H1 (cell line): ENCODE results near the gene PBX3. TPM values are rescaled to one million over a fixed set of nuclear protein-coding genes. Genes with fewer than 3 reads are reported as not detected.

ENCODE experiments used
- CTCF ChIA-PET: fragments of 300-600 bp; sonication (Branson Sonifier 250); formaldehyde crosslinking; loops from one replicate; lab custom pipeline; 2021; ENCODE audit not compliant: partially characterized antibody; lab: Charles Lee
- POLR2A ChIA-PET: fragments of 300-600 bp; sonication (Branson Sonifier 250); formaldehyde crosslinking; loops from one replicate; lab custom pipeline; 2021; ENCODE audit warnings: inconsistent platforms; ENCODE audit not compliant: partially characterized antibody; lab: Charles Lee
- DNase-seq, 2 experiments: peaks; one replicate each; pipeline versions ENCODE4 v3.0.0 to v3.0.0-alpha.2; 2010 to 2022; ENCODE audit warnings: low spot score in 2 of 2, low read depth in 1 of 2, mixed read lengths in 1 of 2
- FAIRE-seq: peaks from 2 replicates; lab custom pipeline; 2011; peaks lifted over from hg19 to GRCh38; lab: Jason Lieb, UNC
- H2AFZ ChIP-seq: 2 replicates; pipeline ENCODE4 v1.8.1; 2012; ENCODE audit warnings: low read length, inconsistent platforms
- H2AK5ac ChIP-seq: 2 replicates; pipeline ENCODE4 v1.6.1; 2013; ENCODE audit warnings: low read depth, low read length
- H2BK120ac ChIP-seq: replicated peaks from 2 replicates; pipeline ENCODE3; 2013; ENCODE audit warnings: low read depth, low read length, inconsistent platforms
- H2BK12ac ChIP-seq: 2 replicates; pipeline ENCODE4 v1.6.1; 2013; ENCODE audit warnings: low read depth, low read length
- H2BK15ac ChIP-seq: 2 replicates; pipeline ENCODE4 v1.6.1; 2013; ENCODE audit warnings: low read length
- H2BK20ac ChIP-seq: 2 replicates; pipeline ENCODE4 v1.6.1; 2013; ENCODE audit warnings: low read length
- H2BK5ac ChIP-seq: 2 replicates; pipeline ENCODE4 v1.6.1; 2013; ENCODE audit warnings: low read depth, low read length
- H3K14ac ChIP-seq: 2 replicates; pipeline ENCODE4 v1.6.1; 2013; ENCODE audit warnings: inconsistent platforms; ENCODE audit not compliant: insufficient read length
- H3K18ac ChIP-seq: 2 replicates; pipeline ENCODE4 v1.6.1; 2013; ENCODE audit warnings: low read length; ENCODE audit errors: extremely low read depth
- H3K23ac ChIP-seq: 2 replicates; pipeline ENCODE4 v1.6.1; 2013; ENCODE audit warnings: inconsistent platforms; ENCODE audit not compliant: insufficient read length
- H3K23me2 ChIP-seq: 2 replicates; pipeline ENCODE4 v1.6.1; 2013; ENCODE audit warnings: low read depth, low read length
- H3K27ac ChIP-seq: 2 replicates; pipeline ENCODE4 v1.6.1; 2011; ENCODE audit warnings: low read depth, low read length, inconsistent platforms
- H3K27me3 ChIP-seq, 4 experiments: replicated peaks in 1 of 4; 1 replicate in 1 of 4; 2 replicates in 3 of 4; pipeline versions ENCODE4 v1.6.1 to v1.8.1; 2011 to 2013; ENCODE audit warnings: low read length in 3 of 4, mild to moderate bottlenecking in 3 of 4, inconsistent platforms in 2 of 4, mixed read lengths in 2 of 4, moderate library complexity in 1 of 4; ENCODE audit not compliant: control insufficient read depth in 3 of 4, insufficient read depth in 3 of 4; ENCODE audit errors: extremely low read depth in 1 of 4
- H3K36me3 ChIP-seq, 4 experiments: 2 replicates each; pipeline versions ENCODE4 v1.6.1 to v1.8.1; 2011 to 2013; ENCODE audit warnings: mild to moderate bottlenecking in 4 of 4, low read length in 3 of 4, moderate library complexity in 2 of 4, control low read depth in 1 of 4, inconsistent platforms in 1 of 4; ENCODE audit not compliant: insufficient read depth in 4 of 4, control insufficient read depth in 2 of 4
- H3K4ac ChIP-seq: replicated peaks from 2 replicates; pipeline ENCODE3; 2013; ENCODE audit warnings: low read length, low read depth, mixed read lengths, inconsistent platforms; ENCODE audit not compliant: insufficient read length
- H3K4me1 ChIP-seq, 4 experiments: replicated peaks in 1 of 4; 1 replicate in 1 of 4; 2 replicates in 3 of 4; pipeline versions ENCODE4 v1.6.1 to v1.8.1; 2011 to 2013; ENCODE audit warnings: low read length in 3 of 4, inconsistent platforms in 2 of 4, mixed read lengths in 1 of 4; ENCODE audit not compliant: insufficient read depth in 4 of 4, control insufficient read depth in 3 of 4
- H3K4me2 ChIP-seq, 2 experiments: 2 replicates each; pipeline versions ENCODE4 v1.6.1 to v1.8.1; 2011 to 2013; ENCODE audit warnings: low read depth in 2 of 2, low read length in 2 of 2, control low read depth in 1 of 2, inconsistent platforms in 1 of 2, mild to moderate bottlenecking in 1 of 2; ENCODE audit not compliant: insufficient read depth in 1 of 2
- H3K4me3 ChIP-seq, 4 experiments: fragments of 200-600, 300-600 bp in 1 of 4; sonication (generic), shearing (Covaris generic), sonication (Bioruptor Twin) in 1 of 4; 2 replicates each; pipeline versions ENCODE4 v1.5.1 to v1.8.1; 2011 to 2016; ENCODE audit warnings: low read length in 4 of 4, low read depth in 3 of 4, control low read depth in 2 of 4, inconsistent platforms in 2 of 4, mild to moderate bottlenecking in 2 of 4, mixed read lengths in 1 of 4, moderate library complexity in 1 of 4; ENCODE audit not compliant: insufficient read depth in 2 of 4; ENCODE audit errors: extremely low read depth in 1 of 4
- H3K56ac ChIP-seq: replicated peaks from 2 replicates; pipeline ENCODE3; 2013; ENCODE audit warnings: low read depth, mild to moderate bottlenecking, mixed read lengths, low read length, inconsistent platforms; ENCODE audit not compliant: insufficient read length
- H3K79me1 ChIP-seq: 2 replicates; pipeline ENCODE4 v1.6.1; 2013; ENCODE audit warnings: low read depth, low read length, control low read depth
- H3K79me2 ChIP-seq, 2 experiments: 2 replicates each; pipeline versions ENCODE4 v1.6.1 to v1.8.1; 2012 to 2013; ENCODE audit warnings: low read length in 2 of 2, mild to moderate bottlenecking in 2 of 2, inconsistent platforms in 1 of 2; ENCODE audit not compliant: insufficient read depth in 2 of 2, control insufficient read depth in 1 of 2
- H3K9ac ChIP-seq, 4 experiments: replicated peaks in 1 of 4; 1 replicate in 1 of 4; 2 replicates in 3 of 4; pipeline versions ENCODE4 v1.6.1 to v1.8.1; 2011 to 2013; ENCODE audit warnings: low read depth in 3 of 4, low read length in 3 of 4, control low read depth in 2 of 4, mild to moderate bottlenecking in 2 of 4, moderate library complexity in 2 of 4, inconsistent platforms in 1 of 4; ENCODE audit errors: extremely low read depth in 1 of 4
- H3K9me3 ChIP-seq, 2 experiments: 2 replicates each; pipeline versions ENCODE4 v1.6.1 to v1.8.1; 2012 to 2013; ENCODE audit warnings: mild to moderate bottlenecking in 2 of 2, moderate library complexity in 2 of 2, control low read depth in 1 of 2, inconsistent platforms in 1 of 2, low read depth in 1 of 2, low read length in 1 of 2, mixed read lengths in 1 of 2; ENCODE audit not compliant: insufficient read depth in 2 of 2
- H4K20me1 ChIP-seq, 2 experiments: replicated peaks in 1 of 2; 2 replicates each; pipeline versions ENCODE3 to v1.8.1; 2011 to 2013; ENCODE audit warnings: inconsistent platforms in 2 of 2, low read length in 2 of 2, mild to moderate bottlenecking in 1 of 2; ENCODE audit not compliant: insufficient read depth in 2 of 2, control insufficient read depth in 1 of 2
- H4K5ac ChIP-seq: 2 replicates; pipeline ENCODE4 v1.6.1; 2013; ENCODE audit warnings: low read length, low read depth, mixed read lengths, inconsistent platforms; ENCODE audit not compliant: insufficient read length
- H4K8ac ChIP-seq: 2 replicates; pipeline ENCODE4 v1.8.0; 2013; ENCODE audit warnings: mild to moderate bottlenecking, moderate library complexity, low read length, inconsistent platforms; ENCODE audit not compliant: insufficient read depth; ENCODE audit errors: extremely low read depth
- H4K91ac ChIP-seq: replicated peaks from 2 replicates; pipeline ENCODE3; 2013; ENCODE audit warnings: low read length, mixed read lengths, inconsistent platforms; ENCODE audit not compliant: insufficient read length
- ASH2L ChIP-seq: fragments of 200-600, 300-600 bp; sonication (generic); IDR thresholded peaks from one replicate; pipeline ENCODE4 v1.7.1; 2017; ENCODE audit warnings: low read length
- CBX5 ChIP-seq: fragments of 300-800, 300-1000 bp; sonication (generic); IDR thresholded peaks from 2 replicates; pipeline ENCODE4 v1.7.1; 2016; ENCODE audit warnings: antibody characterized with exemption, low read length, low read depth
- EGR1 ChIP-seq: IDR thresholded peaks from 2 replicates; pipeline ENCODE4 v1.6.1; 2011; ENCODE audit warnings: low read depth, low read length, borderline replicate concordance
- FOSL1 ChIP-seq: IDR thresholded peaks from 2 replicates; pipeline ENCODE4 v1.6.1; 2011; ENCODE audit warnings: mild to moderate bottlenecking, low read depth, low read length, moderate library complexity; ENCODE audit not compliant: insufficient read depth
- GTF2F1 ChIP-seq: IDR thresholded peaks from 2 replicates; pipeline ENCODE4 v1.6.1; 2012; ENCODE audit warnings: low read depth, low read length, improper control_type of control experiment, borderline replicate concordance
- HDAC6 ChIP-seq: IDR thresholded peaks from one replicate; pipeline ENCODE4 v1.7.1; 2012; ENCODE audit warnings: low read depth, mild to moderate bottlenecking, inconsistent platforms, low read length, moderate library complexity
- JUN ChIP-seq: IDR thresholded peaks from 2 replicates; pipeline ENCODE4 v1.6.1; 2011; ENCODE audit warnings: low read depth, mild to moderate bottlenecking, improper control_type of control experiment, low read length
- POLR2AphosphoS5 ChIP-seq: IDR thresholded peaks from 2 replicates; pipeline ENCODE4 v1.6.1; 2011; ENCODE audit warnings: low read depth, low read length
- RAD21 ChIP-seq, 2 experiments: IDR thresholded peaks in 1 of 2; conservative IDR thresholded peaks in 1 of 2; 2 replicates each; pipeline ENCODE4 v1.6.1; 2011; ENCODE audit warnings: low read depth in 2 of 2, low read length in 2 of 2, improper control_type of control experiment in 1 of 2, inconsistent platforms in 1 of 2, mild to moderate bottlenecking in 1 of 2, moderate library complexity in 1 of 2
- SIX5 ChIP-seq: IDR thresholded peaks from 2 replicates; pipeline ENCODE4 v1.6.1; 2011; ENCODE audit warnings: mild to moderate bottlenecking, low read depth, low read length
- SP2 ChIP-seq: IDR thresholded peaks from 2 replicates; pipeline ENCODE4 v1.6.1; 2012; ENCODE audit warnings: mild to moderate bottlenecking, low read length, inconsistent platforms
- SP4 ChIP-seq: IDR thresholded peaks from 2 replicates; pipeline ENCODE4 v1.6.1; 2012; ENCODE audit warnings: low read length, inconsistent platforms
- SUZ12 ChIP-seq: fragments of 200-600 bp; sonication (generic); IDR thresholded peaks from 2 replicates; pipeline ENCODE4 v1.6.1; 2012; ENCODE audit warnings: mild to moderate bottlenecking, inconsistent platforms, low read length, moderate library complexity, mixed read lengths
- YY1 ChIP-seq: IDR thresholded peaks from 2 replicates; pipeline ENCODE4 v1.6.1; 2011; ENCODE audit warnings: low read depth, mild to moderate bottlenecking, low read length
- WGBS, 2 experiments: shearing (Covaris generic) in 1 of 2; methylation state at CpG; one replicate each; pipeline versions ENCODE4 v1.1.6 to v1.1.7; 2013 to 2015; ENCODE audit warnings: low lambda C conversion rate in 2 of 2, mixed read lengths in 2 of 2, inconsistent platforms in 1 of 2, low coverage in 1 of 2, missing lambda C conversion rate in 1 of 2; ENCODE audit not compliant: insufficient replicate concordance in 2 of 2, insufficient coverage in 1 of 2, insufficient read length in 1 of 2; ENCODE audit errors: extremely low coverage in 1 of 2, missing lambda C conversion rate in 1 of 2; 5-methylcytosine and 5-hydroxymethylcytosine counted together
- polyA plus RNA-seq, 7 experiments: library from polyadenylated mRNA; depleted of rRNA in 3 of 7; stranded (reverse) in 5 of 7; unstranded in 2 of 7; fragments of >200 nt in 5 of 7; fragments of 200-250 nt in 2 of 7; gene quantifications; 1 replicate in 5 of 7; 2 replicates in 1 of 7; 4 replicates in 1 of 7; pipeline versions ENCODE4 v1.2.1 to v1.2.3, GENCODE V29; 2011 to 2013; ENCODE audit warnings: missing spikeins in 2 of 7, mixed read lengths in 2 of 7
- total RNA-seq: library from RNA; stranded (reverse); fragmentation: NEBNext Ultra II Directional; extraction: Animal tissue kit (Norgen Biotek cat#: 25700); gene quantifications from 2 replicates; pipeline ENCODE4 v1.2.1, GENCODE V29; 2021
- TF ChIP-seq, protein P1 (sequence below): IDR thresholded peaks from 2 replicates; pipeline ENCODE4 v1.6.1; 2012; ENCODE audit warnings: inconsistent platforms

PBX3 gene
- total and polyA plus RNA-seq, 2 of the 8 experiments (the other 6 are each of a cell fraction or from before 2014, with no cell fraction given), result 22.7 to 44.3 TPM

- Histone ChIP-seq H3K4me3 (no peak overlapping the region), H3K23me2 (no peaks in the 10 kb centered on the region), H3K9me3 (no peaks in the 10 kb centered on the region), H3K56ac (no peak overlapping the region), H3K4me1 (peaks cover 0 to 4% (median 0%) of the 10 kb centered on the region in 4 experiments; a peak in 2 of 7 replicates), H3K18ac (no peak overlapping the region), H2BK15ac (no peak overlapping the region), H2AK5ac (no peak overlapping the region), H3K4ac (no peak overlapping the region), H4K91ac (no peak overlapping the region), H3K4me2 (no peak overlapping the region), H3K79me1 (no peaks in the 10 kb centered on the region), H4K8ac (no peak overlapping the region), H3K14ac (no peak overlapping the region), H3K23ac (no peak overlapping the region), H4K20me1 (no peaks in the 10 kb centered on the region), H3K27ac (no peak overlapping the region), H2BK12ac (no peak overlapping the region), H4K5ac (no peak overlapping the region), H2BK120ac (no peak overlapping the region), H3K79me2 (no peaks in the 10 kb centered on the region), H2BK5ac (no peak overlapping the region), H3K9ac (no peak overlapping the region), H2BK20ac (no peak overlapping the region), H3K36me3 (no peaks in the 10 kb centered on the region), H3K27me3 (no peaks in the 10 kb centered on the region), H2AFZ (no peak overlapping the region)
- DNase-seq (no peak), FAIRE-seq (no peak)
- POLR2A ChIA-PET, result no interaction called here
- CTCF ChIA-PET, result interaction anchor here (1.8 kb wide), 1 partner anchor 20 kb away, joined by 4 read pairs; no protein-coding TSS in a partner anchor
- 87% methylated on average over 10 of the region's 10 CpGs; no CpG with 5 or more reads in 1 of the 2 experiments for WGBS, 2 experiments
- no peak for TF ChIP-seq FOSL1
- no peak for TF ChIP-seq CBX5
- no peak for TF ChIP-seq JUN
- TF ChIP-seq SP2, result no peak
- TF ChIP-seq, protein P1, sequence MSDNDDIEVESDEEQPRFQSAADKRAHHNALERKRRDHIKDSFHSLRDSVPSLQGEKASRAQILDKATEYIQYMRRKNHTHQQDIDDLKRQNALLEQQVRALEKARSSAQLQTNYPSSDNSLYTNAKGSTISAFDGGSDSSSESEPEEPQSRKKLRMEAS, result no peak
- no peak for TF ChIP-seq SP4
- no peak for TF ChIP-seq SIX5
- TF ChIP-seq ASH2L, result no peak
- TF ChIP-seq GTF2F1, result no peak
- no peak for TF ChIP-seq POLR2AphosphoS5
- no peak for TF ChIP-seq EGR1
- TF ChIP-seq HDAC6, result no peak
- no peak for TF ChIP-seq YY1
- TF ChIP-seq SUZ12, result no peak
- no peak for TF ChIP-seq RAD21 (IDR thresholded peaks at IDR 0.05 in 1 of 2, conservative IDR thresholded peaks at IDR 0.05 in 1 of 2; ENCODE audit: low read depth in 2 of 2, low read length in 2 of 2)
Measured at GRCh38 chr9:125996791-125997190, 249.6 kb downstream of the PBX3 start.
